GM19035 (cell line): Measurements from ENCODE around the gene MRPL36.

Experiments used
- ATAC-seq: cut with Tn5 transposase; IDR thresholded peaks from one replicate; pipeline ENCODE4 v1.9.1; 2021; ENCODE audit not compliant: unreplicated experiment

Gene MRPL36

DNA sequence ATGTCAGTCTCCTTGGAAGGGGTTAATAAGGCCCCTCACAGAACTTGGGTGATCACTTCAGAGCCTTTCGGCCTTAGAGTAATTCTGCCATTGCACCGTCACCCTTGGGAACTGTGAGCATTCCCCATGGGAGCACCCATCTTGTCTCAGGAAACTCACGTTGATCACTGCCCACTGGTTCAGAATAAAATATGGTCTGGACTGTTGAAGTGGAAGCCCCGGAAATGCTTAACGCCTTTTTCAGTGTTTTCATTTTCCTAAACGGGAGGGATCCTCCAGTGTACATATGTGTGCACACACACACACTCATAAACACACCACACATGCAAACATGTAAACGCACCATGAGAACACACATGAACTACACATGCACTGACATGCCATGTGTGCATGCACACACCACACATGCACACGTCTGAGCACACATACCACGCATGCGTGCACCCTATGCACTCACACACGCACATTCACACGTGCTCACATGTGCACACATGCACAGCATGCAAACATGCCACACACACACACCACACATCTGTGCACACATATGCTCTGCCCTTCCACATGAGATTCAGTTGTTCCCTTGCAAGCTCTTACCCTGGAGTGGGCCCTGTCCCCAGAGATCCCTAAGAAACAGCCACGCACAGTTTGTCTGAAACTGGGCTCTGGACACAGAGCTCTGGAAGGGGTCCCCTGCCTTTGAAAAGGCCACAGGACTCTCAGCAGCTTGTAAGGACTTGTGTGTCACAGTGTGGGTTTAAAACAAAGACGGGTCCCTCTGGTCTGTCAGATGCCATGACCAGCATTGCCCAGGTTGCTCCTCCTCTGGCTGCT, 17.0 kb downstream of the MRPL36 start:
- ATAC-seq = peak; percentile 12

DNA sequence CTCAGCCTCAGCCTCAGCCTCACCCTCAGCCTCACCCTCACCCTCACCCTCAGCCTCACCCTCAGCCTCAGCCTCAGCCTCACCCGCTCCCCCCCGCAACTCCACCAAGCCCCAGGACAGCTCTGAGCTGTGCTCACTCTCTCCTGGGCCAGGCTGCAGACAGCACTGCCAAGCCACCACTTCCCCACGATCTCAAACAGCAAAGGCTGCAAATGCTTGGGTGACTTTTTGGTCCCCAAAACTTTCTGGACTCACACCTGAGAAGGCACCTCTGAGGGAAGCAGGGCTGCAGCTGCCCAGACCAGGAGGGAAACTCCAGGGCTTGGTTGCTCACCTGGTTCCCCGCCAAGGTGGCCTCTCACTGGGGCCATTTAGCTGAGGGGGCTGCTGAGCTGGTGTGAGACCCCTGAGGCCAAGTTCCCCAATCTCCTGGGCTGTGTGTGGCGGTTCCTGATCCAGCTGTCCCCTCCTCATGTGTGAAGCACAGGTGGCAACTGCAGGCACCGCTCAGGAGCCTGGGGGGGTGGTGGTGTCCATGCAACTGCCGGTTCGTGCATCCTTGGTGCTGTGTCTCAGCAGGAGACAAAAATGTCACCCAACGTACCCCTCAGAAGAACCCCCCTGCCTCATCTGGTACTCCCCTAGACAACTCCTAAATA, 17.8 kb downstream of the MRPL36 start:
- ATAC-seq = no peak

DNA sequence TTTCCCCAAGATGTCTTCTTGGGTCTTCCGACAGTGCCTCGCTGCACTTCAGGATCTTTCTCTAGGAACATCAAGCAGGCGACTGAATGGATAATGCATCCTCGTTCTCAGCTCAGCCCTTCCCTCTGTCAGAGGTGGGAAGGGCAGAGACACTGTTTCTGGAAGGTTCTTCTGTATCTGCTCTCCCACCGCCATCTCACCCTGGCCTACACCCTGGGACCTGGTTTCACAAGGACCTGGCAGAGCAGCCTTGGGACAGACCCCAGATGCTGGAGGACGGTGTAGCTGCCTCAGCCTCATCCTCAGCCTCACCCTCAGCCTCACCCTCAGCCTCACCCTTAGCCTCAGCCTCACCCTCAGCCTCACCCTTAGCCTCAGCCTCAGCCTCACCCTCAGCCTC, 18.5 kb downstream of the MRPL36 start:
- ATAC-seq = no peak

GRCh38 chr5:1780614-1780930, 19.1 kb downstream of the MRPL36 start:
- ATAC-seq = no peak

DNA sequence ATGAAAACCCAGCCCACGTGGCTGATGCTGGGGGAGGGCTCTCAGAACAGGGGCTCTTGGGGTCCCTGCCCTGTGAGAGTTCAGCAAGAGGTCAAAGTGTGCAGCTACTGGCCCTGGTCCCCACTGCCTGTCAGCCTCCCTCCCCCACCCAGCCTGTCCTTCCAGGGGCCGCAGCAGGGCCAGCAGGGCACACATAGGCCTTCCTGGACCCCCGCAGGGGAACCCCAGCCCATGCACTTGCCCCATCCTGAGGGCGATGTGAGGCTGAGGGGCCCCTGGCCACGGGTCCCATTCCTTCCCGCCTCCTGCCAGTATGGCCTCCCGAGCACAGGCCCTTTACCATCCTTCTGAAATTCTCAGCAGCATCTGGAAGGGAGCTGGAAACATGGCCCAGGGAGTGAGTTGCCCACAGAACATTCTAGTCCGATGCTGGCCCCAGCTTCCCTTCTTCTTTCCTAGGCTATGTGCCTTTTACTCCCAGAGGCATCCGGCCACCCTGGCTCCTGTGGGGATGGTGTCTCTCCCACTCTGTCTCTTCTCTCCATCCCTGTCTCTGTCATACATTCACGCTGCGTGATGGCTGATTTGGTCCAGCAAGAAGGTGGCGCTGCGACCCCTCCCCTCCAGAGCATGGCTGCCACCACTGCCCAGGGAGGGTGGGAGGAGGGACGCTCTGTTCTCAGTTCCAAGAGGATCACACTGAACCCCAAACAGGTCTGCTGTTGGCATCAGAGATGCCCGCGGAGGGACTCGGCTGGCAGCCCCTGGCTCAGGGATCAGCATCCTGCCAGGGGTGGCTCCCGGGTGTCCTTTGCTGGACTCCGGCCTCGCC, 19.6 kb downstream of the MRPL36 start:
- ATAC-seq = no peak

- no peak for ATAC-seq
Observed at GRCh38 chr5:1779021-1779680, 20.5 kb downstream of the MRPL36 start.

DNA sequence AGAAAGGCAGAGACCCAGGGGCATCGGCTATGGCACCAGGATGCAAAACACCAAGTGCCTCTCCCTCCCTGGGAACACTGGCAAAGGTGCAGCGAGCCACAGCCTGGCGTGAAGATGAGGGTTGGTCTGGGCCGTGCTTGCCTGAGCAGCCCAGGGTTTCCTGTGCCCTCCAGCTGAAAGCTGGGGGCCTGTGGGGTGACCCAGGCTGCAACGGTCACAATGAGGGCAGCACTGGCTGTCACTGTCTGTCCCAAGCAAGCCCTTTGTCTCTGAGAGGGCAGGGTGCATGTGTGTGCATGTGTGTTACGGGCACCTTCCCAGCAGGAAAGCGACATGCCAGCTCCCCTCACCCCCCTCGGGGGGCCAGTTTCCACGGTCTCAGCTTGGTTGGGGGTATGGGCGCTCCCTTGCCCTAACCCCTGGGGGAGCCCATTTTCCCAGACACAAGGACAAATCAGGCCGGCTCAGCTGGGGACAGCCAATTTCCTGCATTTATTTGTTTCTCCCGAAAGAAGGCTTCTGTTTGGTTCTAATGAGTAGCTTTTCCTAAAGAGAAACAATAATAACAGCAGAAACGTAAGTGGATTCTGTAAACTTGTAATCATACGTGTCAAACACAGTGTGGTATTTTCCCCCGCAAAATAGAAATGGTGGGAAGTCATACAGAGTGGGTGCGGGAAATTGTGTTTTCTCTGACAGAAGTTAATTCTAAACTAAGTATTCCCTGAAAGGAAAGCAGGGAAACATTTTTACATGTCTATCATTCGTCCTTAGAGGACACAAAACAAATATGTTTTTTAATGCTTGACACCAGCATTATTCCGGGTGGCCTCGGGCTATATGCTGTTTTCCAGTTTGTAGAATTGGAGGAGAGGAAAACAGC, 21.3 kb downstream of the MRPL36 start:
- no peak for ATAC-seq

- no peak for ATAC-seq
Observed at GRCh38 chr5:1777281-1778137, 22.1 kb downstream of the MRPL36 start.

DNA sequence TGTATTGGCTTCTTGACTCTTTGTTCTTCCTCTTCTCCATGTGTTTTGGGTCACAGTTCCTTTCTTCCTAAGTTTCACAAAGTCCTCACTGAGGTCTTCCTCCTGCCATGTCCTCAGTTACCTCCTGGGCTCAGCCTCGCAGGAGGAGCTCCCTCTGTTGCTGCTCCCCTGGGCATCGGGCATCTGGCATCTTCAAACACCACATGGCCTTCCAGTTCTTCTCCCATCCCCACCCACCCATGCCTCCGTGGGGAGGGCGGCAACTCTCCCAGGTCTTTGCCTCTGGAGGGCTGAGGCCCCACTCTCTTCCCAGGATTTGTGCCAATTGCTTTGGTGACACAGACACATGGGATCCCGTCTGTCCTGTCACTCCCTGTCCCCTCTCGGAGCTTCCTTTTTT, 22.8 kb downstream of the MRPL36 start:
- no peak for ATAC-seq

DNA sequence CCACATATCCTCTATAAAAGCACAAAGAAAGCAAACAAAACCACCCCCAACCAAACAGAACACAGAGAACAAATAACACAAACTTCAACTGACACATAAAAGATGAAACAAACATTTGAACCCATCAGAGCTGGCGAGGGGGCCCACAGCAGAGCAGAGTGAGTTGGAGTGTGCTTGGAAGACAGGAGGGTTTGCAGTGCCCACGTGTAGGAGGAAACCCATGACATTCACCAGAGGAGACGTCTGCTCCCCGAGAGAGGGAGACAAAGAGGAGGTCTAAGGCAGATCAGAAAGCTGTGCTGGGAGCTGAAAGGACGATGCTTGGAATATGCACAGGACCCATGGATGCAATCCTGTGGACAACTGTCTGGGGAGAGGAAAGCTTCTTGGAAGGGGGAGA, 27.0 kb downstream of the MRPL36 start:
- no peak for ATAC-seq

GRCh38 chr5:1771149-1772065, 28.2 kb downstream of the MRPL36 start:
- ATAC-seq = no peak

DNA sequence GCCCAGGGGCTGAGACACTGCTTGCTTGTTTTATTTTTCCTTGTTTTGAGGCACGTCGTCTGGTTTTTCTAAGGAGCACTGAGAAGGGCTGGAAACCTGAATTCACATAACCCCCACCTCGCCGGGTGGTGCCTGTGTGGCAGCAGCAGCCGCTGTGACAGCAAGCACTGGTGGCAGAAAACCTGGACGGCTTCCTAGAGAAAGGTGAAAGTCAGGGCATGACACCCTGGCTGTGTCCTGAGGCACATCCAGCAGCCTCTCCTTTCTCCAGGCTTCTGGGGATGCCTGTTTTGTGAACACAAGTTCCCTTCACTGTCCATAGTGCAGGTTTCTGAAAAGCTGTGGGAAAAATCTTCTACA, 29.2 kb downstream of the MRPL36 start:
- ATAC-seq = no peak

DNA sequence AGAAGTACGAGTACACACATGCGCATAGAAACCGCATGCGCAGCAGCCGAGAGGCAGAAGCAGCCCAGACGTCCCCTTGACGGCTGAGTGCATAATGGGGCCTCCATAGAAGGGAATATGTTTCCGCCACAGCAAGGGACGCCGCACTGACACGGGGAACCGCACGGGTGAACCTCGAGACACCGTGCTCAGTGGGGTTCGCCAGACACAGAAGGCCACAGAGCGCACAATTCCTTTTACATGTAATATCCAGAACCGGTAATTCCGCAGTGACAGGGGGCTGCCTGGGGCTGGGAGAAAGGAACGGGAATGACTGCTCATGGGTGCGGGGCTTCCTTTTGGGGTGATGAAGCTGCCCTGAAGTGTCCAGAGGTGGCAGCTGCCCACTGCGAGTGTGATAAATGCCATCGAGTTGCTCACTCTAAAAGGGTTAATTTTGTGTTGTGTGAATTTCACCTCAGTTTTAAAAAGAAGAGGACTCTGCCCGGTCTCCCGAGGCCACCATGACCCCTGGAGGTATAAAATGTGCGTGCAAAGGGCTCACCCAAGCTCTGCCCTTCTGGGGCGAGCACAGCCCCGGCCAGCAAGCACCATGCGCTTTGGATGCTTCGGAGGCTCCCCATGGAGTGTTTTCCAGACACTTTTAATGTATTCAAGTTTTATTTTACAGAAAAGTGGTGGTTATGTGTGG, 29.7 kb downstream of the MRPL36 start:
- no peak for ATAC-seq

DNA sequence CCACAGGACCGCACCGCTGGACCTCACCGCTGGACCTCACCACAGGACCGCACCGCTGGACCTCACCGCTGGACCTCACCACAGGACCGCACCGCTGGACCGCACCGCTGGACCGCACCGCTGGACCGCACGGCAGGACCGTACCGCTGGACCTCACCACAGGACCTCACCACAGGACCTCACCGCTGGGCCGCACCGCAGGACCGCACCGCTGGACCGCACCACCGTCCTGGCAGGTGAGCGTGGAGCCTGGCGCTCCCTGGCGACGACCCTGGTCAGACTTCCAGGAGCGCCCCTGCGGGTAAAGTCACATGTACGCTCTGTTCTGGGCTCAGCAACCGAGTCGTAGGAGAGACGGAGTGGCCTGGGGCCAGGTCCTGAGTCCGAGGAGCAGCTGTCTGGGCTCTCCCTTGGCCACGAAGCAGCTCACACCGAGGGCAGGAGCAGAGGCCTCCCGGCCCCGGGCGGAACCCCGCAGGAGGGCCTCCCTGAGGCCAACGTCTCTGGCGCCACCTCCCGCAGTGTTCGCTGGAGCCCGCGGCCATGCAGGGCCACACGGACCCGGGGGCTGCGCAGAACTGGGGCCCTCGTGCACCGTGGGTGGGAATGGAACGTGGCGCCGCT, 30.5 kb downstream of the MRPL36 start:
- ATAC-seq = no peak

GRCh38 chr5:1768283-1769000, 31.2 kb downstream of the MRPL36 start:
- no peak for ATAC-seq

- no peak for ATAC-seq
Observed at GRCh38 chr5:1767524-1768282, 31.9 kb downstream of the MRPL36 start.
